MM.1S (cell line): ENCODE data around the gene ANAPC16.

Source experiments
- DNase-seq: peaks from one replicate; pipeline ENCODE4 v3.0.0-alpha.2; 2015
- H2AFZ ChIP-seq: fragments of 300-600 bp; sonication (generic); 2 replicates; pipeline ENCODE4 v1.6.0; 2016; ENCODE audit warnings: antibody characterized with exemption, low read length
- H3F3A ChIP-seq: fragments of 300-600 bp; sonication (generic); 2 replicates; pipeline ENCODE4 v1.6.1; 2016; ENCODE audit warnings: mild to moderate bottlenecking, antibody characterized with exemption, low read length, moderate library complexity, mixed read lengths; ENCODE audit not compliant: insufficient read depth
- H3K27ac ChIP-seq: fragments of 300-600 bp; sonication (generic); 2 replicates; pipeline ENCODE4 v1.5.1; 2016; ENCODE audit warnings: mild to moderate bottlenecking, low read length
- H3K27me3 ChIP-seq: fragments of 300-600 bp; sonication (generic); replicated peaks from 2 replicates; pipeline ENCODE4 v1.6.0; 2016; ENCODE audit warnings: low read length; ENCODE audit not compliant: insufficient read depth
- H3K36me3 ChIP-seq: fragments of 300-600 bp; sonication (generic); replicated peaks from 2 replicates; pipeline ENCODE4 v1.6.1; 2016; ENCODE audit warnings: mild to moderate bottlenecking, low read length, mixed read lengths; ENCODE audit not compliant: insufficient read depth
- H3K4me1 ChIP-seq: fragments of 300-600 bp; sonication (generic); 2 replicates; pipeline ENCODE4 v1.6.1; 2016; ENCODE audit warnings: low read length, mixed read lengths
- H3K4me2 ChIP-seq: fragments of 300-600 bp; sonication (generic); 2 replicates; pipeline ENCODE4 v1.6.0; 2016; ENCODE audit warnings: low read depth, low read length
- H3K4me3 ChIP-seq: fragments of 300-600 bp; sonication (generic); 2 replicates; pipeline ENCODE4 v1.5.1; 2016; ENCODE audit warnings: low read length, mixed read lengths
- H3K79me2 ChIP-seq: fragments of 300-600 bp; sonication (generic); 2 replicates; pipeline ENCODE4 v1.6.1; 2016; ENCODE audit warnings: mixed run types, low read length, mixed read lengths
- H3K9ac ChIP-seq: fragments of 300-600 bp; sonication (generic); 2 replicates; pipeline ENCODE4 v1.6.1; 2016; ENCODE audit warnings: low read length, mixed read lengths
- H3K9me2 ChIP-seq: fragments of 300-600 bp; sonication (generic); replicated peaks from 2 replicates; pipeline ENCODE4 v1.6.1; 2016; ENCODE audit warnings: mild to moderate bottlenecking, low read length, mixed read lengths; ENCODE audit not compliant: insufficient read depth
- H3K9me3 ChIP-seq: fragments of 300-600 bp; sonication (generic); replicated peaks from 2 replicates; pipeline ENCODE4 v1.6.1; 2016; ENCODE audit warnings: mild to moderate bottlenecking, low read length, mixed read lengths; ENCODE audit not compliant: insufficient read depth
- H4K20me1 ChIP-seq: fragments of 300-600 bp; sonication (generic); 2 replicates; pipeline ENCODE4 v1.6.1; 2016; ENCODE audit warnings: mild to moderate bottlenecking, low read length, moderate library complexity, mixed read lengths; ENCODE audit not compliant: insufficient read depth
- EZH2 ChIP-seq: fragments of 300-600 bp; sonication (generic); optimal IDR thresholded peaks from 2 replicates; pipeline ENCODE3; 2017; ENCODE audit warnings: low read depth, mild to moderate bottlenecking, antibody characterized with exemption, low read length, mixed read lengths
- EZH2phosphoT487 ChIP-seq: fragments of 300-600 bp; sonication (generic); IDR thresholded peaks from 2 replicates; pipeline ENCODE4 v1.6.1; 2018; ENCODE audit warnings: antibody characterized with exemption, low read length
- TF ChIP-seq, protein P1 (sequence below): fragments of 300-600 bp; sonication (generic); IDR thresholded peaks from 2 replicates; pipeline ENCODE4 v1.5.1; 2016; ENCODE audit warnings: antibody characterized with exemption, low read length, mixed read lengths

The ANAPC16 gene

GRCh38 chr10:72218325-72218724, 2.5 kb downstream of the ANAPC16 start:
- H3K9me3 ChIP-seq = no peaks in the 10 kb centered on the region
- no peak overlapping the region for H3K4me3 ChIP-seq
- no peak for TF ChIP-seq EZH2phosphoT487
- no peak for TF ChIP-seq EZH2
- TF ChIP-seq, protein P1, sequence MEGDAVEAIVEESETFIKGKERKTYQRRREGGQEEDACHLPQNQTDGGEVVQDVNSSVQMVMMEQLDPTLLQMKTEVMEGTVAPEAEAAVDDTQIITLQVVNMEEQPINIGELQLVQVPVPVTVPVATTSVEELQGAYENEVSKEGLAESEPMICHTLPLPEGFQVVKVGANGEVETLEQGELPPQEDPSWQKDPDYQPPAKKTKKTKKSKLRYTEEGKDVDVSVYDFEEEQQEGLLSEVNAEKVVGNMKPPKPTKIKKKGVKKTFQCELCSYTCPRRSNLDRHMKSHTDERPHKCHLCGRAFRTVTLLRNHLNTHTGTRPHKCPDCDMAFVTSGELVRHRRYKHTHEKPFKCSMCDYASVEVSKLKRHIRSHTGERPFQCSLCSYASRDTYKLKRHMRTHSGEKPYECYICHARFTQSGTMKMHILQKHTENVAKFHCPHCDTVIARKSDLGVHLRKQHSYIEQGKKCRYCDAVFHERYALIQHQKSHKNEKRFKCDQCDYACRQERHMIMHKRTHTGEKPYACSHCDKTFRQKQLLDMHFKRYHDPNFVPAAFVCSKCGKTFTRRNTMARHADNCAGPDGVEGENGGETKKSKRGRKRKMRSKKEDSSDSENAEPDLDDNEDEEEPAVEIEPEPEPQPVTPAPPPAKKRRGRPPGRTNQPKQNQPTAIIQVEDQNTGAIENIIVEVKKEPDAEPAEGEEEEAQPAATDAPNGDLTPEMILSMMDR = no peak
- peaks cover 11% of the 10 kb centered on the region for H3K4me1 ChIP-seq
- H4K20me1 ChIP-seq = no peaks in the 10 kb centered on the region
- H3F3A ChIP-seq = peaks cover 11% of the 10 kb centered on the region; the same call in 1 of the 2 replicates
- H3K36me3 ChIP-seq = no peaks in the 10 kb centered on the region; the same call in 1 of the 2 replicates
- H3K9me2 ChIP-seq = no peaks in the 10 kb centered on the region
- no peak overlapping the region; the same call in 1 of the 2 replicates for H3K27ac ChIP-seq
- H2AFZ ChIP-seq = no peak overlapping the region
- H3K27me3 ChIP-seq = no peaks in the 10 kb centered on the region
- peaks cover 62% of the 10 kb centered on the region for H3K79me2 ChIP-seq
- H3K9ac ChIP-seq = no peak overlapping the region
- H3K4me2 ChIP-seq = no peak overlapping the region
- no peak for DNase-seq

GRCh38 chr10:72218726-72219125, 2.9 kb downstream of the ANAPC16 start:
- no peaks in the 10 kb centered on the region for H3K9me2 ChIP-seq
- no peaks in the 10 kb centered on the region; the same call in 1 of the 2 replicates for H3K36me3 ChIP-seq
- H3K79me2 ChIP-seq = peaks cover 66% of the 10 kb centered on the region
- H2AFZ ChIP-seq = no peak overlapping the region
- no peaks in the 10 kb centered on the region for H3K9me3 ChIP-seq
- no peak overlapping the region; the same call in 1 of the 2 replicates for H3K27ac ChIP-seq
- H3F3A ChIP-seq = peaks cover 11% of the 10 kb centered on the region; the same call in 1 of the 2 replicates
- H3K4me3 ChIP-seq = no peak overlapping the region
- no peaks in the 10 kb centered on the region for H4K20me1 ChIP-seq
- no peak for TF ChIP-seq EZH2phosphoT487
- TF ChIP-seq, protein P1 = no peak
- peaks cover 11% of the 10 kb centered on the region for H3K4me1 ChIP-seq
- no peaks in the 10 kb centered on the region for H3K27me3 ChIP-seq
- H3K4me2 ChIP-seq = no peak overlapping the region
- DNase-seq = no peak
- no peak overlapping the region for H3K9ac ChIP-seq

- peaks cover 11% of the 10 kb centered on the region for H3K4me1 ChIP-seq
- H3K4me3 ChIP-seq = no peak overlapping the region
- H3K27ac ChIP-seq = no peak overlapping the region
- no peak overlapping the region for H2AFZ ChIP-seq
- no peaks in the 10 kb centered on the region for H4K20me1 ChIP-seq
- H3K4me2 ChIP-seq = no peak overlapping the region
- H3F3A ChIP-seq = peaks cover 11% of the 10 kb centered on the region; the same call in 1 of the 2 replicates
- H3K27me3 ChIP-seq = no peaks in the 10 kb centered on the region
- no peaks in the 10 kb centered on the region for H3K9me3 ChIP-seq
- no peaks in the 10 kb centered on the region for H3K9me2 ChIP-seq
- no peaks in the 10 kb centered on the region; the same call in 1 of the 2 replicates for H3K36me3 ChIP-seq
- H3K79me2 ChIP-seq = peaks cover 71% of the 10 kb centered on the region
- no peak for TF ChIP-seq EZH2
- no peak for TF ChIP-seq EZH2phosphoT487
- TF ChIP-seq, protein P1 = no peak
- DNase-seq = no peak
- no peak overlapping the region for H3K9ac ChIP-seq
Observed at GRCh38 chr10:72219235-72219814, 3.5 kb downstream of the ANAPC16 start.
